ENCODE results near the gene NCAPG2.

Gene NCAPG2

DNA sequence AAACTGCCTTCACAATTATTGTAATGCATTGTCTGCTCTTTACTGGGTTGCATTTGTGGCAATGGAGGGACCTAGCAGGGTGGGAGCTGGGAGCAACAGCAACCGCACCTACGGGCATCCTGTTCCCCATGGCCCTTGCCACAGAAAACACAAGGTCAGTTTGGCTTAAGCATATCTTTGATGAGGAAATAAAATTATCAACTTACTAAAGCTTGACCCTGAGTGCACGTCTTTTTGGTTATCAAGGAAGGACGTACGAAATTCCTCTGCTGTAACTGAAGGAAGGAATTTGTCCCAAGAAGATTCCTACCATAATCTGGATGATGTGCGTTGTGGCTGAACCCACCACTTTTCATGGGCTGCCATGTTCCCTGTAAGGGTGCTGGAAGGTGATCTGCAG is 97.0 kb downstream of the NCAPG2 start:
- no peaks in the 10 kb centered on the region for H3K9me2 ChIP-seq (replicated peaks; ENCODE audit: low read depth, low read length)
- no peaks in the 10 kb centered on the region for H3K9me3 ChIP-seq (ENCODE audit: insufficient read depth, low read depth, low read length)
- no peak overlapping the region for H3K4me2 ChIP-seq (ENCODE audit: low read depth, low read length, poor library complexity, severe bottlenecking)
- H3K36me3 ChIP-seq (ENCODE audit: insufficient read depth, low read length) = no peaks in the 10 kb centered on the region; the same call in 1 of the 2 replicates
- no peaks in the 10 kb centered on the region for H3F3A ChIP-seq (ENCODE audit: low read depth)
- no peak overlapping the region for H3K4me3 ChIP-seq (ENCODE audit: low read length, poor library complexity, severe bottlenecking)
- no peaks in the 10 kb centered on the region for H4K20me1 ChIP-seq (ENCODE audit: insufficient read depth, low read length, poor library complexity, severe bottlenecking)
- H3K9ac ChIP-seq (ENCODE audit: low read depth, low read length, poor library complexity, severe bottlenecking) = no peak overlapping the region
- TF ChIP-seq CTCF (conservative IDR thresholded peaks at IDR 0.05; ENCODE audit: low read length) (no peak), EZH2phosphoT487 (IDR thresholded peaks at IDR 0.05; ENCODE audit: borderline replicate concordance) (no peak)
- no peaks in the 10 kb centered on the region for H3K79me2 ChIP-seq (ENCODE audit: insufficient read depth, low read length)
- no peak overlapping the region for H2AFZ ChIP-seq (ENCODE audit: low read length)
- H3K27me3 ChIP-seq (ENCODE audit: insufficient read depth, low read length, poor library complexity, severe bottlenecking) = no peaks in the 10 kb centered on the region
- peaks cover 21% of the 10 kb centered on the region for H3K4me1 ChIP-seq (ENCODE audit: insufficient read depth, low read length, poor library complexity, severe bottlenecking)

DNA sequence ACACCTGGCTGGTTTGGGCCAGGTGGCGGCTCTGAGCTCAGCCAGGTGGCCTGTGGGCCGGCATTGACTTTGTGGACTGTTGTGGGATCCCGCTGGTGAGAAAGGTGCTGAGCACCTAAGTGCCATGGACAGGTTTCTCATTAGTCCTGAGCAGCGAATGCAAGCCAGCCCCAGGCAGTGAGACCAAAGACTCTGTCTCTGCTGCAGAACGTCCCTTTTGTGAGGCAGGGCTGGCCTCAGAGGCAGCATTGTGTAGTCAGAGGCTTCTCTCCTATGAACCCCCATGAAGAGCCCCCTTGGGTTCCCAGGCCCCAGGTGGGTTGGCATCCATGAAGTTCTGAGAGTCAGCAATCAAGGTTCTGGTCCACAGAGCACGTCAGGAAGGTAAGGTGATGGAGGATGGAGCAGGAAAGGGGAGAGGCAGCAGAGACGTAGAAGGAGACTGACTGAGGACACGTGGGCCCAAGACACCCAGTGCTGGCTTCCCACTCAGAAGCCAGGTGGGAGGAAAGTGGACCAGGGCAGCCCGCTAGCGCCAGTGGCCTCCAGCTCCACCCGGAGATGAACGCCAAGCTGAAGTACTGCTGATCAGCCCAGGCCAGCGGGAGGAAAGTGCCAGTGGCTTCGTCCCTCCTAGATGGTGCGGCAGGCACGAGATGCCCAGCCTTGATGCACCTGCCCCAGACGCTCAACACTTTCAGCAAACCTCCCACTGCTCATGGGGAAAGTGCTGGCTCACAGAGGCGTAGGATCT is 97.8 kb downstream of the NCAPG2 start:
- H3K4me2 ChIP-seq (ENCODE audit: low read depth, low read length, poor library complexity, severe bottlenecking) = no peak overlapping the region
- H3K9ac ChIP-seq (ENCODE audit: low read depth, low read length, poor library complexity, severe bottlenecking) = no peak overlapping the region
- no peaks in the 10 kb centered on the region for H3K9me2 ChIP-seq (replicated peaks; ENCODE audit: low read depth, low read length)
- H3K4me1 ChIP-seq (ENCODE audit: insufficient read depth, low read length, poor library complexity, severe bottlenecking) = peaks cover 14% of the 10 kb centered on the region
- no peaks in the 10 kb centered on the region for H3K79me2 ChIP-seq (ENCODE audit: insufficient read depth, low read length)
- no peaks in the 10 kb centered on the region for H3F3A ChIP-seq (ENCODE audit: low read depth)
- no peaks in the 10 kb centered on the region for H3K27me3 ChIP-seq (ENCODE audit: insufficient read depth, low read length, poor library complexity, severe bottlenecking)
- no peaks in the 10 kb centered on the region for H4K20me1 ChIP-seq (ENCODE audit: insufficient read depth, low read length, poor library complexity, severe bottlenecking)
- TF ChIP-seq CTCF (conservative IDR thresholded peaks at IDR 0.05; ENCODE audit: low read length) (no peak), EZH2phosphoT487 (IDR thresholded peaks at IDR 0.05; ENCODE audit: borderline replicate concordance) (no peak)
- no peak overlapping the region for H3K4me3 ChIP-seq (ENCODE audit: low read length, poor library complexity, severe bottlenecking)
- H2AFZ ChIP-seq (ENCODE audit: low read length) = no peak overlapping the region
- no peaks in the 10 kb centered on the region for H3K9me3 ChIP-seq (ENCODE audit: insufficient read depth, low read depth, low read length)
- no peaks in the 10 kb centered on the region; the same call in 1 of the 2 replicates for H3K36me3 ChIP-seq (ENCODE audit: insufficient read depth, low read length)

- Histone ChIP-seq H3F3A (ENCODE audit: low read depth) (no peaks in the 10 kb centered on the region), H3K4me2 (ENCODE audit: low read depth, low read length, poor library complexity, severe bottlenecking) (no peak overlapping the region), H4K20me1 (ENCODE audit: insufficient read depth, low read length, poor library complexity, severe bottlenecking) (no peaks in the 10 kb centered on the region), H3K79me2 (ENCODE audit: insufficient read depth, low read length) (no peaks in the 10 kb centered on the region), H3K4me3 (ENCODE audit: low read length, poor library complexity, severe bottlenecking) (no peak overlapping the region), H3K27me3 (ENCODE audit: insufficient read depth, low read length, poor library complexity, severe bottlenecking) (no peaks in the 10 kb centered on the region), H3K9me2 (replicated peaks; ENCODE audit: low read depth, low read length) (no peaks in the 10 kb centered on the region), H2AFZ (ENCODE audit: low read length) (no peak overlapping the region), H3K4me1 (ENCODE audit: insufficient read depth, low read length, poor library complexity, severe bottlenecking) (peaks cover 6% of the 10 kb centered on the region), H3K9me3 (ENCODE audit: insufficient read depth, low read depth, low read length) (no peaks in the 10 kb centered on the region), H3K36me3 (ENCODE audit: insufficient read depth, low read length) (no peaks in the 10 kb centered on the region; the same call in 1 of the 2 replicates), H3K9ac (ENCODE audit: low read depth, low read length, poor library complexity, severe bottlenecking) (no peak overlapping the region)
- TF ChIP-seq EZH2phosphoT487 (IDR thresholded peaks at IDR 0.05; ENCODE audit: borderline replicate concordance) (no peak), CTCF (conservative IDR thresholded peaks at IDR 0.05; ENCODE audit: low read length) (no peak)
Observed at GRCh38 chr7:158606129-158606528, 98.5 kb downstream of the NCAPG2 start.

Data from Loucy (cell line).